CD4-positive, alpha-beta memory T cell (primary cell): ENCODE data around the gene RABEP1. TPM values are rescaled to one million over a fixed set of nuclear protein-coding genes. Genes with fewer than 3 reads are reported as not detected.

Experiments used
- CTCF ChIA-PET: fragments of 350-600 bp; sonication (Branson Sonifier 250); formaldehyde crosslinking; loops from one replicate; lab custom pipeline; 2021; ENCODE audit warnings: inconsistent platforms; ENCODE audit not compliant: partially characterized antibody; lab: Charles Lee
- POLR2A ChIA-PET: fragments of 350-600 bp; sonication (Branson Sonifier 250); formaldehyde crosslinking; loops from one replicate; lab custom pipeline; 2021; ENCODE audit not compliant: partially characterized antibody; lab: Charles Lee
- DNase-seq, 5 donors: peaks; one replicate each; pipeline versions ENCODE4 v3.0.0 to v3.0.0-alpha.2; 2020 to 2022; ENCODE audit warnings: mixed read lengths in 1 of 5
- H3K27ac ChIP-seq: one replicate; pipeline ENCODE4 v1.7.0; 2013; ENCODE audit warnings: low read depth, low read length
- H3K27me3 ChIP-seq: 2 replicates; pipeline ENCODE4 v1.7.0; 2013; ENCODE audit warnings: mild to moderate bottlenecking, low read length, moderate library complexity; ENCODE audit not compliant: insufficient read depth
- H3K36me3 ChIP-seq: 2 replicates; pipeline ENCODE4 v1.7.0; 2013; ENCODE audit warnings: mild to moderate bottlenecking, low read length, moderate library complexity; ENCODE audit not compliant: insufficient read depth
- H3K4me1 ChIP-seq: 2 replicates; pipeline ENCODE4 v1.7.0; 2013; ENCODE audit warnings: mild to moderate bottlenecking, low read length, moderate library complexity; ENCODE audit not compliant: insufficient read depth
- H3K4me3 ChIP-seq, 2 donors: one replicate each; pipeline ENCODE4 v1.7.0; 2013; ENCODE audit warnings: low read length in 2 of 2, mild to moderate bottlenecking in 1 of 2
- H3K9me3 ChIP-seq, 2 donors: one replicate each; pipeline ENCODE4 v1.7.0; 2013; ENCODE audit warnings: low read length in 2 of 2, control low read depth in 1 of 2; ENCODE audit not compliant: control insufficient read depth in 1 of 2
- H3K27ac Mint-ChIP-seq, 7 donors: one replicate each; pipeline ENCODE4 v1.8.0; 2020 to 2021; ENCODE audit warnings: mixed read lengths in 7 of 7, mild to moderate bottlenecking in 6 of 7, inconsistent platforms in 3 of 7, moderate library complexity in 3 of 7
- H3K27me3 Mint-ChIP-seq, 2 donors: one replicate each; pipeline ENCODE4 v1.8.0; 2020 to 2021; ENCODE audit warnings: mixed read lengths in 2 of 2
- H3K36me3 Mint-ChIP-seq, 2 donors: one replicate each; pipeline ENCODE4 v1.8.0; 2020 to 2021; ENCODE audit warnings: mixed read lengths in 2 of 2, inconsistent platforms in 1 of 2, mild to moderate bottlenecking in 1 of 2
- H3K4me1 Mint-ChIP-seq, 4 donors: one replicate each; pipeline ENCODE4 v1.8.0; 2020 to 2021; ENCODE audit warnings: mixed read lengths in 4 of 4, mild to moderate bottlenecking in 1 of 4
- H3K4me3 Mint-ChIP-seq, 8 donors: one replicate each; pipeline ENCODE4 v1.8.0; 2020 to 2021; ENCODE audit warnings: mixed read lengths in 8 of 8, mild to moderate bottlenecking in 7 of 8, moderate library complexity in 6 of 8, inconsistent platforms in 3 of 8
- H3K9me3 Mint-ChIP-seq, 8 donors: one replicate each; pipeline ENCODE4 v1.8.0; 2020 to 2021; ENCODE audit warnings: mixed read lengths in 8 of 8, mild to moderate bottlenecking in 5 of 8, inconsistent platforms in 3 of 8, moderate library complexity in 1 of 8
- intact Hi-C: fragments of 100-400 bp; cut with micrococcal nuclease; formaldehyde crosslinking; loops from one replicate; pipeline ENCODE4 v1.15.1; 2023
- polyA plus RNA-seq, 2 donors: library from polyadenylated mRNA; unstranded; fragments of 300-500 nt; fragmentation: Illumina TruSeq; gene quantifications; one replicate each; pipeline ENCODE4 v1.2.3, GENCODE V29; 2021
- total RNA-seq, 2 experiments: library from RNA; stranded (reverse); gene quantifications; one replicate each; pipeline ENCODE4 v1.2.3, GENCODE V29; 2021

Gene RABEP1
- total and polyA plus RNA-seq, 4 experiments from 2014 or later, result 13.9 to 54.2 (median 43.5) TPM

DNA sequence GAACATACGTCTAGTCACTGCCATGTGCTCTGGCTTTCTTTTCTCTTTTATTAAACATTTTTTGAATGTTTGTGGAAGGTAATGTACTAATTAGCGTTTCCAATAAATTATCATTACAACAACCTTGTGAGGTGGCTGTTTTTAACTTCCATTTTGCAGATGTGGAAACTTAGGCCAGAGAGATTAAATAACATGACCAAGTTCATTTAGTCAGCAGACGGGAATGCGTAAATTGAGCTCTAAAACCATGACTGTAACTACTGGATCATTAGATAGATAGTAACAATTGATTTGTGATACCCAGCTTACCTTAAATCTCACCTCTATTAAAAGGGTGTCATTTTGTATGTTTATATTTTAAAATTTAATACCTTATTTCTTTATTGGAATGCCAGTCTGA is 49.4 kb downstream of the RABEP1 start:
- CTCF ChIA-PET, result no interaction called here
- intact Hi-C loops, result no loop called here
- Mint-ChIP-seq H3K27ac (peak overlapping the region in 3 of 7 donors; percentile 8 to 77 (median 45)), H3K4me3 (no peak overlapping the region), H3K9me3 (no peaks in the 10 kb centered on the region), H3K27me3 (no peaks in the 10 kb centered on the region), H3K4me1 (peaks cover 23 to 41% (median 27%) of the 10 kb centered on the region in 4 donors), H3K36me3 (peaks cover 19 to 34% of the 10 kb centered on the region in 2 donors)
- no peak for DNase-seq
- H3K27me3 ChIP-seq, result no peaks in the 10 kb centered on the region
- H3K9me3 ChIP-seq, result no peaks in the 10 kb centered on the region
- H3K4me3 ChIP-seq, result no peak overlapping the region
- H3K4me1 ChIP-seq, result peaks cover 26% of the 10 kb centered on the region
- POLR2A ChIA-PET, result no interaction called here
- peaks cover 13% of the 10 kb centered on the region for H3K36me3 ChIP-seq
- no peak overlapping the region for H3K27ac ChIP-seq

DNA sequence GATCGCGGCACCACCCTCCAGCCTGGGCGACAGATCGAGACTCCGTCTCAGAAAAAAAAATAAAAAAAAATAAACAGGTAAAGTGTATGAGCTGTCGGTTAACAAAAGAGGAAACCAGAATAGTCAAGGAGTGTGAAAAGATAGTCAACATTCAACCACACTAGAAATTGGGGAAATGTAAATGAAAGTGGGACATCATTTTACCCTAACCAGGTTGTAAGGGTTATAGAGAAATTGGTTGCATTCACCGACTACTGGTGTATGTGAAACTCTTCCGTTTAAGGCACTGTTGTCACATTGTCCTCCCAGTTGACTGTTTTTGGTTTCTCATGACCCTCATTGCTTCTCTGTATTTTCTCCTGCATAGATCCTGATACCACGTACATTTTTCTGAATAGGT is 62.8 kb downstream of the RABEP1 start:
- intact Hi-C loops, result no loop called here
- Histone ChIP-seq H3K27me3 (no peaks in the 10 kb centered on the region), H3K27ac (no peak overlapping the region), H3K4me1 (no peaks in the 10 kb centered on the region), H3K9me3 (no peaks in the 10 kb centered on the region), H3K36me3 (peaks cover 11% of the 10 kb centered on the region), H3K4me3 (no peak overlapping the region)
- POLR2A ChIA-PET, result no interaction called here
- H3K4me3 Mint-ChIP-seq, result no peak overlapping the region
- H3K27me3 Mint-ChIP-seq, result no peaks in the 10 kb centered on the region
- H3K9me3 Mint-ChIP-seq, result no peaks in the 10 kb centered on the region
- DNase-seq, result no peak
- H3K27ac Mint-ChIP-seq, result peak overlapping the region in 2 of 7 donors; percentile 28 to 66
- peaks cover 0 to 7% (median 1%) of the 10 kb centered on the region in 4 donors for H3K4me1 Mint-ChIP-seq
- peaks cover 27 to 50% of the 10 kb centered on the region in 2 donors for H3K36me3 Mint-ChIP-seq
- CTCF ChIA-PET, result no interaction called here

DNA sequence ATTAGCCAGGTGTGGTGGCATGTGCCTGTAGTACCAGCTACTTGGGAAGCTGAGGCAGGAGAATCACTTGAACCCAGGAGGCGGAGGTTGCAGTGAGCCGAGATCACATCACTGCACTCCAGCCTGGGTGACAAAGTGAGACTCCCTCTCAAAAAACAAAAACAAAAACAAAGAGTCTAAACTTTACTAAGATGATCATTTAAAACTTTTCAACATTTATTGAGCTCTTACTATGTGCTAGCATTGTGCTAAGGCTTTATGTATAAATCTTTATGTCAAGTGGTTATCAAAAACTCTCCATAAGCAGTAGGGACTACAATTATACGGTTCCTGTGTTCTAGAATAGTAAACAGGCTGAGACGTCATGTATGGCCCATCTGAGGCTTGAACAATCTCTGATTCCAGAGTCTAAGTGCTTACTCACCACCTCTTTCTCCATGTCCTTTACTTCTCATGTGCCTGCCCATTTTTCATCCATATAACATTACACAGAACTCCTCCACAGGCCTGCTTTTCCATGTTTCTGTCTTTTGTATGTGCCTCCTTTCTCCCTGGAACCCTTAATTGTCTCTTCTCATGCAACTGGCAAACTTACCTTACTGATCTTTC is 70.7 kb downstream of the RABEP1 start:
- H3K4me1 Mint-ChIP-seq, result peaks cover 0 to 4% (median 0%) of the 10 kb centered on the region in 4 donors
- intact Hi-C loops, result no loop called here
- Histone ChIP-seq H3K4me3 (no peak overlapping the region), H3K27me3 (no peaks in the 10 kb centered on the region), H3K36me3 (peaks cover 37% of the 10 kb centered on the region), H3K9me3 (no peaks in the 10 kb centered on the region), H3K4me1 (no peaks in the 10 kb centered on the region), H3K27ac (no peak overlapping the region)
- peak overlapping the region in 4 of 7 donors; percentile 0 to 82 (median 46) for H3K27ac Mint-ChIP-seq
- ChIA-PET POLR2A (no interaction called here), CTCF (interaction anchor here (1.2 kb wide), 1 partner anchor 10 kb away, joined by 3 read pairs; no protein-coding TSS in a partner anchor)
- H3K9me3 Mint-ChIP-seq, result no peaks in the 10 kb centered on the region
- H3K27me3 Mint-ChIP-seq, result no peaks in the 10 kb centered on the region
- no peak for DNase-seq
- no peak overlapping the region for H3K4me3 Mint-ChIP-seq
- peaks cover 48 to 73% of the 10 kb centered on the region in 2 donors for H3K36me3 Mint-ChIP-seq

DNA sequence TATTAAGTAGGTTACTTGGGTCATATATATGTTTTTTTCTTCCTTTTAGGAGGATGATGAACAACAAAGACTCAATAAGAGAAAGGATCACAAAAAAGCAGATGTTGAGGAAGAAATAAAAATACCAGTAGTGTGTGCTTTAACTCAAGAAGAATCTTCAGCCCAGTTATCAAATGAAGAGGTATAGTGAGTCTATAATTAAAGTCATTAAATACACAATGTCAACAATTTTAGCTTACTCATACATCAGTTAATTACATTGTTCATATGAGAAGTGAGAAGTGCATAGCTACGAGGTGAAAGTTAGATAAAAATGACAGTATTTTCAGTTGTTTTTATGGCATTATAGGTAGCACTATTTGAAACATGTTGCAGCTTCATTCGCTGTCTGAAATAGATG is 72.2 kb downstream of the RABEP1 start:
- POLR2A ChIA-PET, result no interaction called here
- peaks cover 0 to under 1% (median 0%) of the 10 kb centered on the region in 4 donors for H3K4me1 Mint-ChIP-seq
- Histone ChIP-seq H3K27ac (no peak overlapping the region), H3K27me3 (no peaks in the 10 kb centered on the region), H3K4me3 (no peak overlapping the region), H3K9me3 (no peaks in the 10 kb centered on the region), H3K36me3 (peaks cover 43% of the 10 kb centered on the region), H3K4me1 (no peaks in the 10 kb centered on the region)
- H3K36me3 Mint-ChIP-seq, result peaks cover 41 to 68% of the 10 kb centered on the region in 2 donors
- intact Hi-C loops, result no loop called here
- no peak overlapping the region for H3K4me3 Mint-ChIP-seq
- H3K9me3 Mint-ChIP-seq, result no peaks in the 10 kb centered on the region
- CTCF ChIA-PET, result no interaction called here
- no peaks in the 10 kb centered on the region for H3K27me3 Mint-ChIP-seq
- DNase-seq, result no peak
- no peak overlapping the region for H3K27ac Mint-ChIP-seq

DNA sequence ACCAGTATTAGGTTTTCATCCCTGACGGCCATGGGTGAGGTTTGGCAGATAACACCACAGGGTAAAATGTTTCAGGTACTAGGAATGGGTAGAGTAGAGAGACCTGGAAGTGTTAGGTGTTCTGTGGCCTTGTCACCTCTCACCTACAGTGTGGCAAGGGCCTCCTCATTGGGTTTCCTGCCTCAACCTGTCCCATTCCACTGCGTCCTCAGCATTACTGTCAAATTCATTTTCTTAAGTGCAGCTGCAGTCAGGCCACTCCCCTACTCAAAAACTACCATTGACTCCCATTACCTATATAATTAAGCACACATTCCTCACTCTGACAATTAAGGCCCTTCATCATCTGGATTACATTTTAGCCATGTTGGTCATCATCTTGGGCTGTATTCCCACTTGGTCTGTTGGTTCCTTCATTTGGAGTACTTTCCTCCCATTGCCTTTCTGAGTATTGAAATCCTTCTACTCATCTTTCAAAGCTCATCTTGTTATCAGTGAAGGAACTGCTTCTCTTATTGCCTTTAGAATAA is 72.9 kb downstream of the RABEP1 start:
- no peak for DNase-seq
- no peaks in the 10 kb centered on the region for H3K27me3 Mint-ChIP-seq
- intact Hi-C loops, result no loop called here
- Histone ChIP-seq H3K27me3 (no peaks in the 10 kb centered on the region), H3K36me3 (peaks cover 43% of the 10 kb centered on the region), H3K4me1 (no peaks in the 10 kb centered on the region), H3K27ac (no peak overlapping the region), H3K9me3 (no peaks in the 10 kb centered on the region), H3K4me3 (no peak overlapping the region)
- peaks cover 41 to 68% of the 10 kb centered on the region in 2 donors for H3K36me3 Mint-ChIP-seq
- no peak overlapping the region for H3K4me3 Mint-ChIP-seq
- CTCF ChIA-PET, result no interaction called here
- H3K4me1 Mint-ChIP-seq, result no peaks in the 10 kb centered on the region
- no peaks in the 10 kb centered on the region for H3K9me3 Mint-ChIP-seq
- POLR2A ChIA-PET, result no interaction called here
- peak overlapping the region in 2 of 7 donors; percentile 41 to 65 for H3K27ac Mint-ChIP-seq

DNA sequence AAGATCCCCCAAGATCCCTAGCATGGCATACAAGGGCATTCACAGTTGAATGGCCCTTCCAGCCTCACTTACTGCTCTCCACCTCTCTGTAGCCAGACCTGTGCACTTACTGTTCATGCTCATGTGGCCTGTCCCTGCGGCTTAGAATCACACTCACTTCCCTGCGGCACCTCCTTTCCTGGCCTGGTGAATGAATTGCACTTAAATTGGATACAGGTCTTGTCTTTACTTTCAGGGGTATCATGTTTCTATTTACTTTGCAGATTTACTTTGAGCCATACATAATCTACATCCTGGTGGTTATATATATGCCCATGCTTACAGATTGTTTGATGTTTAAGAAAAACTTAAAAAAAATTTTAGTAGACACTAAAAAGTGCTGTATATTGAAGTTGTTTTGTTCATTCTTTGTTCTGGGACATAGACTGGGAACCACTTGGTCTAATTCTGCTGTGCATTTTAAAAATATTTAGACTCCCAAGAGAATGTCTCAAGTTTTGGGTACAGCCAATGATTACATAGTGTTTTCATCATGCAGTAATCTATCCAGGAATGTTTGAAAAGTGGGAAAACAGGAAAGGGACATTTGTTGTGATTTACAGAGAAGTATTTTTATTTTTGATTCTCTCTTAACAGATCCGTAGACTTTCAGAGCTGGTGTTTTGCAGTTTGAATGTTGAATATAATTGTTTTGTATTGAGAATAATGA is 73.5 kb downstream of the RABEP1 start:
- no peak for DNase-seq
- CTCF ChIA-PET, result no interaction called here
- H3K27me3 ChIP-seq, result no peaks in the 10 kb centered on the region
- H3K4me1 Mint-ChIP-seq, result no peaks in the 10 kb centered on the region
- no peaks in the 10 kb centered on the region for H3K9me3 Mint-ChIP-seq
- H3K4me1 ChIP-seq, result no peaks in the 10 kb centered on the region
- no peaks in the 10 kb centered on the region for H3K9me3 ChIP-seq
- POLR2A ChIA-PET, result no interaction called here
- no peaks in the 10 kb centered on the region for H3K27me3 Mint-ChIP-seq
- H3K27ac ChIP-seq, result no peak overlapping the region
- H3K27ac Mint-ChIP-seq, result peak overlapping the region in 3 of 7 donors; percentile 41 to 65 (median 48)
- H3K36me3 Mint-ChIP-seq, result peaks cover 39 to 68% of the 10 kb centered on the region in 2 donors
- intact Hi-C loops, result no loop called here
- no peak overlapping the region for H3K4me3 ChIP-seq
- peaks cover 40% of the 10 kb centered on the region for H3K36me3 ChIP-seq
- no peak overlapping the region for H3K4me3 Mint-ChIP-seq

DNA sequence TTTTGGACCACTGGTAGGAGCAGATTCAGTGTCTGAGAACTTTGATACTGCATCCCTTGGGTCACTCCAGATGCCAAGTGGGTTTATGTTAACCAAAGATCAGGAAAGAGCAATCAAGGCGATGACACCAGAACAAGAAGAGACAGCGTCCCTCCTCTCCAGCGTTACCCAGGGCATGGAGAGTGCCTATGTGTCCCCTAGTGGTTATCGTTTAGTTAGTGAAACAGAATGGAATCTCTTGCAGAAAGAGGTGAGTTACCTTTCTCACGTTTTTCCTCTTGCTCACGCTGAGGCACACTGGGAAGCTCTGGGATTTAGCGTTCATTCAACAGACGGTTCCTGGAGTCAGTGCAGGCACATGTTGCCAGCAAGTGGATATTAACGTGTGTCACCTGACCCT is 79.3 kb downstream of the RABEP1 start:
- no peaks in the 10 kb centered on the region for H3K4me1 ChIP-seq
- no peaks in the 10 kb centered on the region for H3K27me3 Mint-ChIP-seq
- no peak overlapping the region for H3K4me3 Mint-ChIP-seq
- intact Hi-C loops, result no loop called here
- peaks cover 0 to 3% (median 0%) of the 10 kb centered on the region in 4 donors for H3K4me1 Mint-ChIP-seq
- peaks cover 40% of the 10 kb centered on the region for H3K36me3 ChIP-seq
- ChIA-PET POLR2A (no interaction called here), CTCF (no interaction called here)
- H3K27ac ChIP-seq, result no peak overlapping the region
- no peaks in the 10 kb centered on the region for H3K27me3 ChIP-seq
- no peaks in the 10 kb centered on the region for H3K9me3 ChIP-seq
- peaks cover 49 to 65% of the 10 kb centered on the region in 2 donors for H3K36me3 Mint-ChIP-seq
- H3K27ac Mint-ChIP-seq, result peak overlapping the region in 1 of 7 donors; percentile 60
- DNase-seq, result no peak
- no peaks in the 10 kb centered on the region for H3K9me3 Mint-ChIP-seq
- no peak overlapping the region for H3K4me3 ChIP-seq
